Mucosa of rectum (tissue), 2 donors: ENCODE data around the gene LPA.
"Not testable (repeated sequence)": the region's sequence is repeated elsewhere in the genome, so short reads cannot be mapped to it uniquely, and the experiment has no call there.

Source experiments
- H3K27ac ChIP-seq, 2 donors: one replicate each; pipeline ENCODE4 v1.7.0; 2013; ENCODE audit warnings: inconsistent platforms in 2 of 2, low read depth in 2 of 2, low read length in 2 of 2
- H3K27me3 ChIP-seq, 2 donors: one replicate each; pipeline ENCODE4 v1.7.0; 2013; ENCODE audit warnings: low read length in 2 of 2; ENCODE audit not compliant: control insufficient read depth in 2 of 2, insufficient read depth in 2 of 2
- H3K36me3 ChIP-seq, 2 donors: one replicate each; pipeline ENCODE4 v1.7.0; 2013; ENCODE audit warnings: low read length in 2 of 2; ENCODE audit not compliant: control insufficient read depth in 2 of 2, insufficient read depth in 2 of 2
- H3K4me1 ChIP-seq, 2 donors: one replicate each; pipeline ENCODE4 v1.7.0; 2013; ENCODE audit warnings: low read length in 2 of 2, mild to moderate bottlenecking in 1 of 2; ENCODE audit not compliant: control insufficient read depth in 2 of 2, insufficient read depth in 2 of 2
- H3K4me3 ChIP-seq, 2 donors: one replicate each; pipeline ENCODE4 v1.7.0; 2013; ENCODE audit warnings: low read length in 2 of 2
- H3K9ac ChIP-seq, 2 donors: one replicate each; pipeline ENCODE4 v1.7.0; 2013; ENCODE audit warnings: low read length in 2 of 2, low read depth in 1 of 2, mild to moderate bottlenecking in 1 of 2
- H3K9me3 ChIP-seq, 2 donors: one replicate each; pipeline ENCODE4 v1.7.0; 2013; ENCODE audit warnings: low read length in 2 of 2; ENCODE audit not compliant: control insufficient read depth in 2 of 2
- donor health status: healthy.
- donor health status: Normal muscosa, but diverticular disease.

LPA gene

GRCh38 chr6:160691617-160692016 is 27.5 kb upstream of the LPA start:
- no peaks in the 10 kb centered on the region for H3K36me3 ChIP-seq
- H3K9ac ChIP-seq = no peak overlapping the region
- no peak overlapping the region for H3K4me3 ChIP-seq
- no peaks in the 10 kb centered on the region for H3K27me3 ChIP-seq
- H3K9me3 ChIP-seq = no peaks in the 10 kb centered on the region
- no peaks in the 10 kb centered on the region for H3K4me1 ChIP-seq
- H3K27ac ChIP-seq = no peak overlapping the region

GRCh38 chr6:160690458-160690857 is 26.4 kb upstream of the LPA start:
- Histone ChIP-seq H3K4me3 (no peak overlapping the region), H3K4me1 (no peaks in the 10 kb centered on the region), H3K27ac (no peak overlapping the region), H3K9me3 (no peaks in the 10 kb centered on the region), H3K9ac (no peak overlapping the region), H3K27me3 (no peaks in the 10 kb centered on the region), H3K36me3 (no peaks in the 10 kb centered on the region)

- Histone ChIP-seq H3K4me3 (no peak overlapping the region), H3K9me3 (no peaks in the 10 kb centered on the region), H3K36me3 (no peaks in the 10 kb centered on the region), H3K27ac (no peak overlapping the region), H3K27me3 (no peaks in the 10 kb centered on the region), H3K4me1 (no peaks in the 10 kb centered on the region), H3K9ac (no peak overlapping the region)
Measured at GRCh38 chr6:160685762-160686450, 21.8 kb upstream of the LPA start.

- H3K4me1 ChIP-seq = not testable (repeated sequence)
Measured at GRCh38 chr6:160685101-160685761, 21.2 kb upstream of the LPA start.

GRCh38 chr6:160679402-160679769 is 15.3 kb upstream of the LPA start:
- H3K36me3 ChIP-seq = no peaks in the 10 kb centered on the region
- no peaks in the 10 kb centered on the region for H3K4me1 ChIP-seq
- H3K27me3 ChIP-seq = no peaks in the 10 kb centered on the region
- no peaks in the 10 kb centered on the region for H3K9me3 ChIP-seq
- H3K4me3 ChIP-seq = no peak overlapping the region
- no peak overlapping the region for H3K27ac ChIP-seq
- no peak overlapping the region for H3K9ac ChIP-seq

More at GRCh38 chr6:160685101-160685761, 21.2 kb upstream of the LPA start:
- not testable (repeated sequence) for H3K36me3 ChIP-seq, H3K27ac ChIP-seq, H3K4me3 ChIP-seq, H3K27me3 ChIP-seq, H3K9ac ChIP-seq, H3K9me3 ChIP-seq

GRCh38 chr6:160678744-160679401 is 14.8 kb upstream of the LPA start:
- H3K4me3 ChIP-seq = no peak overlapping the region
- H3K36me3 ChIP-seq = no peaks in the 10 kb centered on the region

GRCh38 chr6:160678230-160678629 is 14.2 kb upstream of the LPA start:
- H3K9me3 ChIP-seq = no peaks in the 10 kb centered on the region
- H3K9ac ChIP-seq = no peak overlapping the region
- H3K27ac ChIP-seq = no peak overlapping the region
- no peaks in the 10 kb centered on the region for H3K4me1 ChIP-seq
- H3K4me3 ChIP-seq = no peak overlapping the region
- no peaks in the 10 kb centered on the region for H3K36me3 ChIP-seq
- H3K27me3 ChIP-seq = no peaks in the 10 kb centered on the region

More at GRCh38 chr6:160678744-160679401, 14.8 kb upstream of the LPA start:
- H3K9me3 ChIP-seq = no peaks in the 10 kb centered on the region
- no peak overlapping the region for H3K9ac ChIP-seq
- no peaks in the 10 kb centered on the region for H3K4me1 ChIP-seq
- no peaks in the 10 kb centered on the region for H3K27me3 ChIP-seq
- no peak overlapping the region for H3K27ac ChIP-seq

GRCh38 chr6:160676418-160676817 is 12.3 kb upstream of the LPA start:
- not testable (repeated sequence) for H3K4me3 ChIP-seq, H3K9ac ChIP-seq, H3K36me3 ChIP-seq, H3K9me3 ChIP-seq, H3K4me1 ChIP-seq, H3K27me3 ChIP-seq, H3K27ac ChIP-seq

- no peaks in the 10 kb centered on the region for H3K36me3 ChIP-seq
- H3K27me3 ChIP-seq = no peaks in the 10 kb centered on the region
- H3K4me3 ChIP-seq = no peak overlapping the region
- no peaks in the 10 kb centered on the region for H3K4me1 ChIP-seq
- H3K9ac ChIP-seq = no peak overlapping the region
- no peaks in the 10 kb centered on the region for H3K9me3 ChIP-seq
- no peak overlapping the region for H3K27ac ChIP-seq
Measured at GRCh38 chr6:160668589-160668988, 4.5 kb upstream of the LPA start.

GRCh38 chr6:160667639-160668481 is 3.8 kb upstream of the LPA start:
- Histone ChIP-seq H3K27ac (no peak overlapping the region), H3K36me3 (no peaks in the 10 kb centered on the region), H3K9ac (no peak overlapping the region)

More at GRCh38 chr6:160667639-160668481, 3.8 kb upstream of the LPA start:
- H3K9me3 ChIP-seq = no peaks in the 10 kb centered on the region
- no peak overlapping the region for H3K4me3 ChIP-seq
- H3K27me3 ChIP-seq = no peaks in the 10 kb centered on the region
- H3K4me1 ChIP-seq = no peaks in the 10 kb centered on the region
